ENCODE data around the gene UBXN10.
"Not testable (repeated sequence)": the region's sequence is repeated elsewhere in the genome, so short reads cannot be mapped to it uniquely, and the experiment has no call there.

Gene UBXN10

GRCh38 chr1:20198296-20198695 is 12.4 kb downstream of the UBXN10 start:
- Mint-ChIP-seq H3K36me3 (no peaks in the 10 kb centered on the region), H3K27me3 (peaks cover 14% of the 10 kb centered on the region), H3K4me1 (ENCODE audit: low read depth) (peaks cover 3% of the 10 kb centered on the region), H3K27ac (no peak overlapping the region), H3K9me3 (ENCODE audit: low read depth) (no peaks in the 10 kb centered on the region), H3K4me3 (no peak overlapping the region)

GRCh38 chr1:20198918-20199317 is 13.0 kb downstream of the UBXN10 start:
- Mint-ChIP-seq H3K9me3 (ENCODE audit: low read depth) (no peaks in the 10 kb centered on the region), H3K4me3 (no peak overlapping the region), H3K36me3 (no peaks in the 10 kb centered on the region), H3K4me1 (ENCODE audit: low read depth) (peaks cover 3% of the 10 kb centered on the region), H3K27me3 (peaks cover 18% of the 10 kb centered on the region), H3K27ac (no peak overlapping the region)

- no peaks in the 10 kb centered on the region for H3K36me3 Mint-ChIP-seq
- no peak overlapping the region for H3K4me3 Mint-ChIP-seq
- H3K27ac Mint-ChIP-seq: no peak overlapping the region
- no peaks in the 10 kb centered on the region for H3K9me3 Mint-ChIP-seq (ENCODE audit: low read depth)
- H3K4me1 Mint-ChIP-seq (ENCODE audit: low read depth): peaks cover 3% of the 10 kb centered on the region
- peaks cover 18% of the 10 kb centered on the region for H3K27me3 Mint-ChIP-seq
Observed at GRCh38 chr1:20199403-20199802, 13.5 kb downstream of the UBXN10 start.

GRCh38 chr1:20199840-20200239 is 13.9 kb downstream of the UBXN10 start:
- H3K4me3 Mint-ChIP-seq: no peak overlapping the region

GRCh38 chr1:20200966-20201365 is 15.1 kb downstream of the UBXN10 start:
- peaks cover 14% of the 10 kb centered on the region for H3K27me3 Mint-ChIP-seq
- H3K36me3 Mint-ChIP-seq: no peaks in the 10 kb centered on the region
- no peak overlapping the region for H3K4me3 Mint-ChIP-seq
- H3K4me1 Mint-ChIP-seq (ENCODE audit: low read depth): no peaks in the 10 kb centered on the region
- no peaks in the 10 kb centered on the region for H3K9me3 Mint-ChIP-seq (ENCODE audit: low read depth)
- no peak overlapping the region for H3K27ac Mint-ChIP-seq

More at GRCh38 chr1:20199840-20200239, 13.9 kb downstream of the UBXN10 start:
- Mint-ChIP-seq H3K27ac (no peak overlapping the region), H3K36me3 (no peaks in the 10 kb centered on the region), H3K27me3 (peaks cover 18% of the 10 kb centered on the region), H3K9me3 (ENCODE audit: low read depth) (no peaks in the 10 kb centered on the region), H3K4me1 (ENCODE audit: low read depth) (peaks cover 3% of the 10 kb centered on the region)

GRCh38 chr1:20202166-20202565 is 16.3 kb downstream of the UBXN10 start:
- H3K27ac Mint-ChIP-seq: no peak overlapping the region

GRCh38 chr1:20207546-20207945 is 21.6 kb downstream of the UBXN10 start:
- H3K27ac Mint-ChIP-seq: no peak overlapping the region
- H3K4me3 Mint-ChIP-seq: no peak overlapping the region
- H3K27me3 Mint-ChIP-seq: peaks cover 19% of the 10 kb centered on the region
- H3K4me1 Mint-ChIP-seq (ENCODE audit: low read depth): peaks cover 5% of the 10 kb centered on the region
- H3K9me3 Mint-ChIP-seq (ENCODE audit: low read depth): no peaks in the 10 kb centered on the region
- no peaks in the 10 kb centered on the region for H3K36me3 Mint-ChIP-seq

More at GRCh38 chr1:20202166-20202565, 16.3 kb downstream of the UBXN10 start:
- Mint-ChIP-seq H3K4me3 (no peak overlapping the region), H3K9me3 (ENCODE audit: low read depth) (no peaks in the 10 kb centered on the region), H3K4me1 (ENCODE audit: low read depth) (no peaks in the 10 kb centered on the region), H3K36me3 (no peaks in the 10 kb centered on the region), H3K27me3 (peaks cover 14% of the 10 kb centered on the region)

GRCh38 chr1:20209471-20209870 is 23.6 kb downstream of the UBXN10 start:
- H3K4me3 Mint-ChIP-seq: no peak overlapping the region
- peaks cover 9% of the 10 kb centered on the region for H3K4me1 Mint-ChIP-seq (ENCODE audit: low read depth)
- H3K27me3 Mint-ChIP-seq: peaks cover 18% of the 10 kb centered on the region
- H3K27ac Mint-ChIP-seq: no peak overlapping the region
- H3K36me3 Mint-ChIP-seq: no peaks in the 10 kb centered on the region
- no peaks in the 10 kb centered on the region for H3K9me3 Mint-ChIP-seq (ENCODE audit: low read depth)

- Mint-ChIP-seq H3K27ac (no peak overlapping the region), H3K36me3 (no peaks in the 10 kb centered on the region), H3K27me3 (peaks cover 26% of the 10 kb centered on the region), H3K4me3 (no peak overlapping the region), H3K9me3 (ENCODE audit: low read depth) (no peaks in the 10 kb centered on the region), H3K4me1 (ENCODE audit: low read depth) (peaks cover 9% of the 10 kb centered on the region)
Observed at GRCh38 chr1:20210736-20211460, 25.0 kb downstream of the UBXN10 start.

GRCh38 chr1:20211511-20211931 is 25.6 kb downstream of the UBXN10 start:
- H3K9me3 Mint-ChIP-seq (ENCODE audit: low read depth): no peaks in the 10 kb centered on the region
- no peak overlapping the region for H3K4me3 Mint-ChIP-seq
- no peak overlapping the region for H3K27ac Mint-ChIP-seq
- peaks cover 9% of the 10 kb centered on the region for H3K4me1 Mint-ChIP-seq (ENCODE audit: low read depth)
- peaks cover 26% of the 10 kb centered on the region for H3K27me3 Mint-ChIP-seq
- H3K36me3 Mint-ChIP-seq: no peaks in the 10 kb centered on the region

- H3K36me3 Mint-ChIP-seq: no peaks in the 10 kb centered on the region
- peaks cover 9% of the 10 kb centered on the region for H3K4me1 Mint-ChIP-seq (ENCODE audit: low read depth)
- H3K27me3 Mint-ChIP-seq: peaks cover 26% of the 10 kb centered on the region
- no peak overlapping the region for H3K27ac Mint-ChIP-seq
- H3K9me3 Mint-ChIP-seq (ENCODE audit: low read depth): no peaks in the 10 kb centered on the region
- no peak overlapping the region for H3K4me3 Mint-ChIP-seq
Observed at GRCh38 chr1:20212085-20212684, 26.3 kb downstream of the UBXN10 start.

- Mint-ChIP-seq H3K27ac (no peak overlapping the region), H3K9me3 (ENCODE audit: low read depth) (no peaks in the 10 kb centered on the region), H3K27me3 (peaks cover 29% of the 10 kb centered on the region), H3K4me3 (no peak overlapping the region), H3K36me3 (no peaks in the 10 kb centered on the region), H3K4me1 (ENCODE audit: low read depth) (peaks cover 9% of the 10 kb centered on the region)
Observed at GRCh38 chr1:20212685-20213331, 26.9 kb downstream of the UBXN10 start.

- H3K36me3 Mint-ChIP-seq: no peaks in the 10 kb centered on the region
- H3K4me3 Mint-ChIP-seq: no peak overlapping the region
- H3K27me3 Mint-ChIP-seq: peaks cover 24% of the 10 kb centered on the region
- H3K27ac Mint-ChIP-seq: no peak overlapping the region
- H3K4me1 Mint-ChIP-seq (ENCODE audit: low read depth): peaks cover 9% of the 10 kb centered on the region
- no peaks in the 10 kb centered on the region for H3K9me3 Mint-ChIP-seq (ENCODE audit: low read depth)
Observed at GRCh38 chr1:20215716-20216115, 29.8 kb downstream of the UBXN10 start.

- Mint-ChIP-seq H3K27me3 (peaks cover 18% of the 10 kb centered on the region), H3K36me3 (no peaks in the 10 kb centered on the region), H3K9me3 (ENCODE audit: low read depth) (no peaks in the 10 kb centered on the region), H3K27ac (no peak overlapping the region), H3K4me3 (no peak overlapping the region), H3K4me1 (ENCODE audit: low read depth) (peaks cover 9% of the 10 kb centered on the region)
Observed at GRCh38 chr1:20216574-20216973, 30.7 kb downstream of the UBXN10 start.

GRCh38 chr1:20219053-20219452 is 33.2 kb downstream of the UBXN10 start:
- H3K4me1 Mint-ChIP-seq (ENCODE audit: low read depth); H3K9me3 Mint-ChIP-seq (ENCODE audit: low read depth): not testable (repeated sequence)
- peaks cover 24% of the 10 kb centered on the region for H3K27me3 Mint-ChIP-seq

More at GRCh38 chr1:20219053-20219452, 33.2 kb downstream of the UBXN10 start:
- not testable (repeated sequence) for H3K36me3 Mint-ChIP-seq, H3K4me3 Mint-ChIP-seq, H3K27ac Mint-ChIP-seq
